PFSK-1 (cell line): ENCODE data around the gene DPYD.

Experiments used
- FOXP2 ChIP-seq: optimal IDR thresholded peaks from 2 replicates; pipeline ENCODE3; 2011; ENCODE audit warnings: borderline replicate concordance, control low read depth, inconsistent platforms; ENCODE audit not compliant: insufficient read depth; ENCODE audit errors: extremely low read length, extremely low read depth
- POLR2AphosphoS5 ChIP-seq: IDR thresholded peaks from 2 replicates; pipeline ENCODE4 v1.6.1; 2012; ENCODE audit warnings: low read depth, mild to moderate bottlenecking, control low read depth, low read length, moderate library complexity
- REST ChIP-seq, 2 experiments: IDR thresholded peaks; 2 replicates each; pipeline versions ENCODE4 v1.6.1 to v1.8.0; 2011 to 2012; ENCODE audit warnings: low read depth in 2 of 2, low read length in 2 of 2, control low read depth in 1 of 2, inconsistent platforms in 1 of 2, mild to moderate bottlenecking in 1 of 2, moderate library complexity in 1 of 2; ENCODE audit not compliant: insufficient read depth in 1 of 2
- SIN3A ChIP-seq: IDR thresholded peaks from 2 replicates; pipeline ENCODE4 v1.6.1; 2012; ENCODE audit warnings: mild to moderate bottlenecking, low read length, moderate library complexity, borderline replicate concordance; ENCODE audit not compliant: insufficient read depth
- TAF1 ChIP-seq: IDR thresholded peaks from 2 replicates; pipeline ENCODE4 v1.6.1; 2012; ENCODE audit warnings: low read length, control low read depth, borderline replicate concordance; ENCODE audit not compliant: insufficient read depth

Gene DPYD

GRCh38 chr1:97489834-97490233, 431.0 kb downstream of the DPYD start:
- no peak for TF ChIP-seq REST (IDR thresholded peaks at IDR 0.05; ENCODE audit: insufficient read depth in 1 of 2, low read depth in 2 of 2, low read length in 2 of 2)
- TF ChIP-seq TAF1, result no peak
- TF ChIP-seq FOXP2, result no peak
- no peak for TF ChIP-seq POLR2AphosphoS5
- no peak for TF ChIP-seq SIN3A

- TF ChIP-seq REST (IDR thresholded peaks at IDR 0.05; ENCODE audit: insufficient read depth in 1 of 2, low read depth in 2 of 2, low read length in 2 of 2), result no peak
- TF ChIP-seq FOXP2, result no peak
- TF ChIP-seq POLR2AphosphoS5, result no peak
- no peak for TF ChIP-seq SIN3A
These were observed 432.3 kb downstream of the DPYD start for GRCh38 chr1:97488530-97488929.

- TF ChIP-seq FOXP2 (no peak), REST (IDR thresholded peaks at IDR 0.05; ENCODE audit: insufficient read depth in 1 of 2, low read depth in 2 of 2, low read length in 2 of 2) (no peak), TAF1 (no peak), POLR2AphosphoS5 (no peak), SIN3A (no peak)
These were observed 438.8 kb downstream of the DPYD start for GRCh38 chr1:97482022-97482421.

- TF ChIP-seq SIN3A, result no peak
- no peak for TF ChIP-seq TAF1
- no peak for TF ChIP-seq REST (IDR thresholded peaks at IDR 0.05; ENCODE audit: insufficient read depth in 1 of 2, low read depth in 2 of 2, low read length in 2 of 2)
- TF ChIP-seq FOXP2, result no peak
- TF ChIP-seq POLR2AphosphoS5, result no peak
These were observed 453.4 kb downstream of the DPYD start for GRCh38 chr1:97467445-97467844.

- TF ChIP-seq POLR2AphosphoS5 (no peak), TAF1 (no peak), FOXP2 (no peak), REST (IDR thresholded peaks at IDR 0.05; ENCODE audit: insufficient read depth in 1 of 2, low read depth in 2 of 2, low read length in 2 of 2) (no peak), SIN3A (no peak)
These were observed 456.5 kb downstream of the DPYD start for GRCh38 chr1:97464305-97464704.
